GM12878 (cell line): ENCODE data around the gene POGZ. TPM values are rescaled to one million over a fixed set of nuclear protein-coding genes. Genes with fewer than 3 reads are reported as not detected.

Experiments used
- ATAC-seq: fragments of 200-7000 bp; cut with Tn5 transposase; 3 replicates; pipeline ENCODE4 v1.9.1; 2020; ENCODE audit warnings: mild to moderate bottlenecking, moderate library complexity
- BruUV-seq: library from RNA; stranded (reverse); fragments of 400-500 nt; replicated peaks from 2 replicates; lab custom pipeline; 2021; lab: Mats Ljungman, UMichigan
- CTCF ChIA-PET: fragments of 300-600 bp; sonication (Branson Sonifier 250); formaldehyde crosslinking; extraction: SDS; loops from one replicate; lab custom pipeline; 2021; ENCODE audit warnings: inconsistent platforms; lab: Yijun Ruan, JAX
- POLR2A ChIA-PET: fragments of 350-600 bp; formaldehyde crosslinking; extraction: SDS; loops from one replicate; lab custom pipeline; 2021; ENCODE audit warnings: inconsistent platforms; lab: Charles Lee
- RAD21 ChIA-PET: fragments of 300-600 bp; sonication (Branson Sonifier 250); formaldehyde crosslinking; loops from one replicate; lab custom pipeline; 2023; ENCODE audit warnings: antibody characterized with exemption; ENCODE audit not compliant: unreplicated experiment; lab: Charles Lee
- SMC1A ChIA-PET: fragments of 300-600 bp; sonication (Branson Sonifier 250); formaldehyde crosslinking; loops from one replicate; lab custom pipeline; 2023; ENCODE audit not compliant: unreplicated experiment, uncharacterized antibody; lab: Charles Lee
- DNase-seq: peaks from one replicate; pipeline ENCODE4 v3.0.0-alpha.2; 2011; ENCODE audit warnings: low read depth, low spot score
- FAIRE-seq: peaks from 3 replicates; lab custom pipeline; 2011; peaks lifted over from hg19 to GRCh38; lab: Jason Lieb, UNC
- H2AFZ ChIP-seq: 2 replicates; pipeline ENCODE4 v1.6.0; 2011; ENCODE audit warnings: low read depth, low read length, control low read depth; ENCODE audit not compliant: control insufficient read depth
- H3K27ac ChIP-seq: 2 replicates; pipeline ENCODE4 v1.5.1; 2011; ENCODE audit warnings: control low read depth; ENCODE audit not compliant: control insufficient read depth, insufficient read depth
- H3K27me3 ChIP-seq, 2 experiments: replicated peaks in 1 of 2; 2 replicates each; pipeline versions ENCODE4 v1.6.0 to v1.6.1; 2011; ENCODE audit warnings: low read length in 1 of 2; ENCODE audit not compliant: control insufficient read depth in 2 of 2, insufficient read depth in 2 of 2
- H3K36me3 ChIP-seq, 2 experiments: 2 replicates each; pipeline ENCODE4 v1.5.1; 2011; ENCODE audit warnings: low read length in 1 of 2; ENCODE audit not compliant: control insufficient read depth in 2 of 2, insufficient read depth in 2 of 2
- H3K4me1 ChIP-seq: 2 replicates; pipeline ENCODE4 v1.6.1; 2011; ENCODE audit warnings: mild to moderate bottlenecking, low read length, moderate library complexity, mixed read lengths; ENCODE audit not compliant: control insufficient read depth, insufficient read depth
- H3K4me2 ChIP-seq: 2 replicates; pipeline ENCODE4 v1.6.0; 2011; ENCODE audit warnings: control low read depth; ENCODE audit not compliant: control insufficient read depth, insufficient read depth
- H3K4me3 ChIP-seq: fragments of 200-600 bp; sonication (generic); 2 replicates; pipeline ENCODE4 v1.5.1; 2016
- H3K79me2 ChIP-seq: 2 replicates; pipeline ENCODE4 v1.6.0; 2011; ENCODE audit warnings: low read length; ENCODE audit not compliant: control insufficient read depth, insufficient read depth
- H3K9ac ChIP-seq: 2 replicates; pipeline ENCODE4 v1.8.0; 2011; ENCODE audit warnings: low read length, control low read depth, mixed read lengths; ENCODE audit not compliant: control insufficient read depth, insufficient read depth
- H3K9me3 ChIP-seq: replicated peaks from 3 replicates; pipeline ENCODE4 v1.5.1; 2011; ENCODE audit warnings: mild to moderate bottlenecking, low read length; ENCODE audit not compliant: control insufficient read depth, insufficient read depth
- H4K20me1 ChIP-seq: 2 replicates; pipeline ENCODE4 v1.6.0; 2011; ENCODE audit not compliant: control insufficient read depth, insufficient read depth
- ASH2L ChIP-seq: fragments of 300-600, 200-600 bp; sonication (generic); IDR thresholded peaks from 2 replicates; pipeline ENCODE4 v1.6.1; 2017; ENCODE audit warnings: low read depth, mild to moderate bottlenecking, borderline replicate concordance
- CBX5 ChIP-seq: sonication (generic); IDR thresholded peaks from 2 replicates; pipeline ENCODE4 v1.6.1; 2016; ENCODE audit warnings: low read depth, moderate library complexity, mild to moderate bottlenecking, inconsistent platforms
- CHD4 ChIP-seq: fragments of 200-600 bp; sonication (generic); IDR thresholded peaks from 2 replicates; pipeline ENCODE4 v1.6.1; 2016; ENCODE audit warnings: mild to moderate bottlenecking
- NR2C2 ChIP-seq: IDR thresholded peaks from 2 replicates; pipeline ENCODE4 v1.6.1; 2011; ENCODE audit warnings: borderline replicate concordance, low read depth; ENCODE audit not compliant: control insufficient read depth, insufficient read length
- RB1 ChIP-seq: fragments of 450-650 bp; formaldehyde crosslinking; IDR thresholded peaks from 2 replicates; pipeline ENCODE4 v1.6.1; 2017; ENCODE audit warnings: mild to moderate bottlenecking, borderline replicate concordance
- RELA ChIP-seq: fragments of 450-650 bp; IDR thresholded peaks from 2 replicates; pipeline ENCODE4 v1.8.0; 2014; ENCODE audit warnings: borderline replicate concordance; ENCODE audit not compliant: partially characterized antibody
- SMC3 ChIP-seq: IDR thresholded peaks from 2 replicates; pipeline ENCODE4 v1.6.1; 2011; ENCODE audit warnings: low read length, improper control_type of control experiment, borderline replicate concordance
- SREBF1 ChIP-seq: IDR thresholded peaks from 2 replicates; pipeline ENCODE4 v1.6.1; 2012; ENCODE audit warnings: mild to moderate bottlenecking, low read length
- ZNF622 ChIP-seq: fragments of 450-650 bp; IDR thresholded peaks from 2 replicates; pipeline ENCODE4 v1.6.1; 2017; ENCODE audit warnings: mild to moderate bottlenecking, inconsistent platforms
- ZSCAN29 ChIP-seq: fragments of 450-650 bp; IDR thresholded peaks from 2 replicates; pipeline ENCODE4 v1.6.1; 2017; ENCODE audit warnings: mild to moderate bottlenecking, moderate library complexity
- WGBS: methylation state at CpG from one replicate; pipeline ENCODE4 v1.1.6; 2016; ENCODE audit warnings: low lambda C conversion rate; ENCODE audit not compliant: insufficient replicate concordance, insufficient coverage; ENCODE audit errors: missing lambda C conversion rate; 5-methylcytosine and 5-hydroxymethylcytosine counted together
- in situ Hi-C: fragments of 300-500 bp; cut with MboI; formaldehyde crosslinking; loops from 9 replicates; pipeline ENCODE4 v1.14.3; 2018; ENCODE audit warnings: mixed read lengths
- intact Hi-C: fragments of 100-400 bp; cut with micrococcal nuclease; formaldehyde crosslinking; loops from one replicate; pipeline ENCODE4 v1.14.2; 2022; ENCODE audit not compliant: unreplicated experiment
- polyA plus RNA-seq, 11 experiments: library from polyadenylated mRNA; depleted of rRNA in 4 of 11; unstranded in 6 of 11; stranded (reverse) in 5 of 11; fragments of >200 nt; fragmentation: Nextera tagmentation in 4 of 11; fragmentation: Illumina TruSeq in 1 of 11; extraction: Ambion mirVana in 4 of 11; extraction: Trizol in 1 of 11; gene quantifications; 1 replicate in 1 of 11; 2 replicates in 10 of 11; pipeline versions ENCODE4 v1.2.1 to v1.2.3, GENCODE V29; 2011 to 2016; ENCODE audit warnings: inconsistent platforms in 2 of 11, missing spikeins in 2 of 11, low read depth in 1 of 11
- total RNA-seq, 4 experiments: library from RNA; depleted of rRNA in 3 of 4; stranded (reverse); fragments of >200 nt in 3 of 4; fragmentation: Illumina TruSeq in 1 of 4; extraction: Trizol in 1 of 4; gene quantifications; 2 replicates each; pipeline versions ENCODE4 v1.2.1 to v1.2.3, GENCODE V29; 2013 to 2021
- TF ChIP-seq, protein P1 (sequence below): fragments of 450-650 bp; IDR thresholded peaks from 2 replicates; pipeline ENCODE4 v1.6.1; 2016; ENCODE audit warnings: mild to moderate bottlenecking
- TF ChIP-seq, protein P2 (sequence below): fragments of 450-650 bp; IDR thresholded peaks from 2 replicates; pipeline ENCODE4 v1.6.1; 2014; ENCODE audit warnings: mild to moderate bottlenecking

Gene POGZ
- total and polyA plus RNA-seq, 10 of the 15 experiments (the other 5 are each of a cell fraction or from before 2014, with no cell fraction given): 11.3 to 80.6 (median 35.8) TPM

GRCh38 chr1:151362308-151363155, 96.8 kb downstream of the POGZ start:
- intact Hi-C loops: no loop called here
- ChIA-PET RAD21 (no interaction called here), SMC1A (no interaction called here)

DNA sequence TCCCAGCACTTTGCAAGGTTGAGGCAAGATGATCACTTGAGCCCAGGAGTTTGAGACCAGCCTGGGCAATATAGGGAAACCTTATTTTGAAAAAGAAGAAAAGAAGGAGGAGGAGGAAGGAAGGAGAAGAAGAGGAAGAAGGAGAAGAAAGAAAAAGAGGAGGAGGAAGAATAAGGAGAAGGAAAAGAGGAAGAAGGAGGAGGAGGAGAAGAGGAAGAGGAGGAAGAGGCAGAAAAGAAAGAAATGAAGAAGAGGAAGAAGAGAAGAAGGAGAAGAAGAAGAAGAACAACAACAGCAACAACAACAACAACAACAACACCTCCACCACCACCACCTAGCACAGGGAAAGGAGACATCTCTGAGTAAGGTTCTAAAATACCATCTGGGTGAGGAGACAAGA, 97.4 kb downstream of the POGZ start:
- TF ChIP-seq ASH2L (no peak), ZNF622 (no peak), RELA (no peak), NR2C2 (no peak), ZSCAN29 (no peak), CHD4 (no peak), RB1 (no peak)
- TF ChIP-seq, protein P1, sequence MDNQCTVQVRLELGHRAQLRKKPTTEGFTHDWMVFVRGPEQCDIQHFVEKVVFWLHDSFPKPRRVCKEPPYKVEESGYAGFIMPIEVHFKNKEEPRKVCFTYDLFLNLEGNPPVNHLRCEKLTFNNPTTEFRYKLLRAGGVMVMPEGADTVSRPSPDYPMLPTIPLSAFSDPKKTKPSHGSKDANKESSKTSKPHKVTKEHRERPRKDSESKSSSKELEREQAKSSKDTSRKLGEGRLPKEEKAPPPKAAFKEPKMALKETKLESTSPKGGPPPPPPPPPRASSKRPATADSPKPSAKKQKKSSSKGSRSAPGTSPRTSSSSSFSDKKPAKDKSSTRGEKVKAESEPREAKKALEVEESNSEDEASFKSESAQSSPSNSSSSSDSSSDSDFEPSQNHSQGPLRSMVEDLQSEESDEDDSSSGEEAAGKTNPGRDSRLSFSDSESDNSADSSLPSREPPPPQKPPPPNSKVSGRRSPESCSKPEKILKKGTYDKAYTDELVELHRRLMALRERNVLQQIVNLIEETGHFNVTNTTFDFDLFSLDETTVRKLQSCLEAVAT: no peak
- TF ChIP-seq, protein P2, sequence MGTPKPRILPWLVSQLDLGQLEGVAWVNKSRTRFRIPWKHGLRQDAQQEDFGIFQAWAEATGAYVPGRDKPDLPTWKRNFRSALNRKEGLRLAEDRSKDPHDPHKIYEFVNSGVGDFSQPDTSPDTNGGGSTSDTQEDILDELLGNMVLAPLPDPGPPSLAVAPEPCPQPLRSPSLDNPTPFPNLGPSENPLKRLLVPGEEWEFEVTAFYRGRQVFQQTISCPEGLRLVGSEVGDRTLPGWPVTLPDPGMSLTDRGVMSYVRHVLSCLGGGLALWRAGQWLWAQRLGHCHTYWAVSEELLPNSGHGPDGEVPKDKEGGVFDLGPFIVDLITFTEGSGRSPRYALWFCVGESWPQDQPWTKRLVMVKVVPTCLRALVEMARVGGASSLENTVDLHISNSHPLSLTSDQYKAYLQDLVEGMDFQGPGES: no peak
- BruUV-seq: no TSS peak
- no peaks in the 10 kb centered on the region for H3K79me2 ChIP-seq
- ATAC-seq (no peak), DNase-seq (no peak), FAIRE-seq (no peak)
- H3K27me3 ChIP-seq: no peaks in the 10 kb centered on the region
- ChIA-PET SMC1A (no interaction called here), CTCF (no interaction called here), POLR2A (no interaction called here), RAD21 (no interaction called here)
- no peak overlapping the region for H3K9ac ChIP-seq
- in situ Hi-C loops (no loop called here), intact Hi-C loops (no loop called here)
- H3K36me3 ChIP-seq: no peaks in the 10 kb centered on the region
- H3K9me3 ChIP-seq: peaks cover 7% of the 10 kb centered on the region
- H4K20me1 ChIP-seq: no peaks in the 10 kb centered on the region
- no peak overlapping the region for H3K4me3 ChIP-seq
- no peak overlapping the region for H2AFZ ChIP-seq
- H3K4me2 ChIP-seq: no peak overlapping the region
- H3K27ac ChIP-seq: no peak overlapping the region
- H3K4me1 ChIP-seq: no peaks in the 10 kb centered on the region

More at GRCh38 chr1:151362308-151363155, 96.8 kb downstream of the POGZ start:
- BruUV-seq: no TSS peak
- no peaks in the 10 kb centered on the region for H4K20me1 ChIP-seq
- no peak for ATAC-seq
- H3K27ac ChIP-seq: no peak overlapping the region
- FAIRE-seq: no peak
- peaks cover 7% of the 10 kb centered on the region for H3K9me3 ChIP-seq
- H2AFZ ChIP-seq: no peak overlapping the region
- TF ChIP-seq SREBF1: no peak
- TF ChIP-seq SMC3: no peak
- TF ChIP-seq CBX5: 0 out of 2 replicates have a peak, but pooled peaks have one; percentile 49
- H3K79me2 ChIP-seq: no peaks in the 10 kb centered on the region
- in situ Hi-C loops: no loop called here
- H3K4me1 ChIP-seq: no peaks in the 10 kb centered on the region
- ChIA-PET POLR2A (no interaction called here), CTCF (no interaction called here)
- WGBS: 48% methylated on average over 3 of the region's 3 CpGs
- no peaks in the 10 kb centered on the region for H3K36me3 ChIP-seq
- H3K9ac ChIP-seq: no peak overlapping the region
- H3K27me3 ChIP-seq: no peaks in the 10 kb centered on the region
- no peak for DNase-seq
- H3K4me3 ChIP-seq: no peak overlapping the region
- no peak overlapping the region for H3K4me2 ChIP-seq
